G401 (cell line): ENCODE data around the gene CDHR4. TPM values are rescaled to one million over a fixed set of nuclear protein-coding genes. Genes with fewer than 3 reads are reported as not detected.

Experiments
- DNase-seq: peaks from one replicate; pipeline ENCODE4 v3.0.0-alpha.2; 2015; ENCODE audit warnings: low spot score
- in situ Hi-C: cut with HindIII; loops from 2 replicates; pipeline ENCODE4 v1.10.0; 2016; ENCODE audit warnings: low sequenced_read_pairs, mixed read lengths
- total RNA-seq: library from RNA; depleted of rRNA; stranded (reverse); fragments of >200 nt; shearing (Covaris generic); gene quantifications from 2 replicates; pipeline ENCODE4 v1.2.3, GENCODE V29; 2014

The CDHR4 gene
- total RNA-seq, 1 experiment from 2014 or later: not detected

GRCh38 chr3:49804141-49805041, 4.7 kb upstream of the CDHR4 start:
- peak; percentile 13 for DNase-seq
- in situ Hi-C loops: no loop called here

GRCh38 chr3:49803465-49804140, 3.9 kb upstream of the CDHR4 start:
- peak; percentile 35 for DNase-seq
- in situ Hi-C loops: no loop called here

GRCh38 chr3:49802719-49803464, 3.2 kb upstream of the CDHR4 start, which contains the start of gene INKA1:
Gene INKA1, plus strand, starts transcription at chr3:49803261. Its CDS starts 132 bp downstream, at chr3:49803393.
- in situ Hi-C loops: no loop called here
- peak; percentile 87 for DNase-seq

- in situ Hi-C loops: no loop called here
- DNase-seq: no peak
These were observed 1.5 kb upstream of the CDHR4 start for GRCh38 chr3:49801160-49801559.

GRCh38 chr3:49799105-49799504, 568 bp downstream of the CDHR4 start:
- in situ Hi-C loops: no loop called here

GRCh38 chr3:49794926-49795905, 4.5 kb downstream of the CDHR4 start:
- in situ Hi-C loops: no loop called here
- DNase-seq: no peak

More at GRCh38 chr3:49799105-49799504, 568 bp downstream of the CDHR4 start:
- no peak for DNase-seq

GRCh38 chr3:49794431-49794830, 5.2 kb downstream of the CDHR4 start:
- in situ Hi-C loops: no loop called here

GRCh38 chr3:49793486-49794085, 6.1 kb downstream of the CDHR4 start:
- no peak for DNase-seq
- in situ Hi-C loops: no loop called here

More at GRCh38 chr3:49794431-49794830, 5.2 kb downstream of the CDHR4 start:
- no peak for DNase-seq

- in situ Hi-C loops: no loop called here
These were observed 7.1 kb downstream of the CDHR4 start for GRCh38 chr3:49792371-49793150.

GRCh38 chr3:49791571-49791970, 8.1 kb downstream of the CDHR4 start:
- DNase-seq: no peak
- in situ Hi-C loops: no loop called here

More at GRCh38 chr3:49792371-49793150, 7.1 kb downstream of the CDHR4 start:
- DNase-seq: no peak

GRCh38 chr3:49790626-49791411, 8.9 kb downstream of the CDHR4 start:
- in situ Hi-C loops: no loop called here
- DNase-seq: no peak

- in situ Hi-C loops: no loop called here
These were observed 11.6 kb downstream of the CDHR4 start for GRCh38 chr3:49788056-49788455.

GRCh38 chr3:49787536-49787935, 12.1 kb downstream of the CDHR4 start:
- in situ Hi-C loops: no loop called here
- DNase-seq: no peak

More at GRCh38 chr3:49788056-49788455, 11.6 kb downstream of the CDHR4 start:
- no peak for DNase-seq

GRCh38 chr3:49787182-49787464, 12.6 kb downstream of the CDHR4 start:
- in situ Hi-C loops: no loop called here
- DNase-seq: no peak

GRCh38 chr3:49786357-49787181, 13.1 kb downstream of the CDHR4 start, which contains the start of gene IP6K1:
Gene IP6K1, minus strand, starts transcription at chr3:49786542. Its CDS starts 38,502 bp downstream, at chr3:49748040.
- in situ Hi-C loops: no loop called here
- DNase-seq: peak; percentile 100
